ENCODE measurements around the gene TMEM45A.
"Not testable (repeated sequence)": the region's sequence is repeated elsewhere in the genome, so short reads cannot be mapped to it uniquely, and the experiment has no call there.

The TMEM45A gene

GRCh38 chr3:100536093-100536492 lies 43.7 kb downstream of the TMEM45A start:
- DNase-seq: no peak

GRCh38 chr3:100537646-100538338 lies 45.4 kb downstream of the TMEM45A start:
- DNase-seq: no peak

GRCh38 chr3:100538339-100538706 lies 45.9 kb downstream of the TMEM45A start:
- no peak for DNase-seq

DNA sequence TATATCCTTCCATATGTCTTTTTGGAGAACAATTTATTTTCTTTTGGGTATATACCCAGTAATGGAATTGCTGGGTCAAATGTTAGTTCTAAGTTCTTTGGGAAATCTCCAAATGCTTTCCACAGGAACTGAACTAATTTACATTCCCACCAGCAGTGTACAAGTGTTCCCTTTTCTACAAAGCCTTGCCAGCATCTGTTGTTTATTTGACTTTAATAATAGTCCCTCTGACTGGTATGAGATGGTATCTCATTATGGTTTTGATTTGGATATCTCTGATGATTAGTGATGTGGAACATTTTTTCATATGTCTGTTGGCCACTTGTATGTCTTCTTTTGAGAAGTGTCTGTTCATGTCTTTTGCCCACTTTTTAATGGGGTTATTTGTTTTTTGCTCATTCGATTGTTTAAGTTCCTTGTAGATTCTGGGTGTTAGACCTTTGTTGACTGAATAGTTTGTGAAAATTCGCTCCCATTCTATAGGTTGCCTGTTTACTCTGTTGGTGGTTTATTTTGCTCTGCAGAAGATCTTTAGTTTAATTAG lies 48.4 kb downstream of the TMEM45A start:
- no peak for DNase-seq

GRCh38 chr3:100541428-100541827 lies 49.0 kb downstream of the TMEM45A start:
- DNase-seq: not testable (repeated sequence)

DNA sequence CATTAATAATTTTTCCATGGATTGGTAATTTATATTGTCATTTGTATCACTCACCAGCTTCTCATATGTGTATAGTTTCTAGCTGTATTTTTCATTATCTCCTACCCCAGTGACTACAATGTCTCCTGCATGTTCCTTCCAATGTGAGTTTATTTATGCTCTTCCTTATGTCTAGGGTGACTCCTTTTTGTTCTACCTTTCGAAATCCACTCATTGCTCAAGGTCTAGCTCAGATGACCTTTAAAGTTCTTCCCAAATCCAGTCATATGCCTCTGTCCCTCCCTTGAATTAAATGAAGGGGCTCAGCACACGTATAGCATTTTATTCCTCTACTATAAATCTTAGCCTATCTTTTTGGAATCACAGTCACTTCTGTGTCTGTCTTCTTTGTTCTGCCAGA lies 53.0 kb downstream of the TMEM45A start:
- DNase-seq: no peak

DNA sequence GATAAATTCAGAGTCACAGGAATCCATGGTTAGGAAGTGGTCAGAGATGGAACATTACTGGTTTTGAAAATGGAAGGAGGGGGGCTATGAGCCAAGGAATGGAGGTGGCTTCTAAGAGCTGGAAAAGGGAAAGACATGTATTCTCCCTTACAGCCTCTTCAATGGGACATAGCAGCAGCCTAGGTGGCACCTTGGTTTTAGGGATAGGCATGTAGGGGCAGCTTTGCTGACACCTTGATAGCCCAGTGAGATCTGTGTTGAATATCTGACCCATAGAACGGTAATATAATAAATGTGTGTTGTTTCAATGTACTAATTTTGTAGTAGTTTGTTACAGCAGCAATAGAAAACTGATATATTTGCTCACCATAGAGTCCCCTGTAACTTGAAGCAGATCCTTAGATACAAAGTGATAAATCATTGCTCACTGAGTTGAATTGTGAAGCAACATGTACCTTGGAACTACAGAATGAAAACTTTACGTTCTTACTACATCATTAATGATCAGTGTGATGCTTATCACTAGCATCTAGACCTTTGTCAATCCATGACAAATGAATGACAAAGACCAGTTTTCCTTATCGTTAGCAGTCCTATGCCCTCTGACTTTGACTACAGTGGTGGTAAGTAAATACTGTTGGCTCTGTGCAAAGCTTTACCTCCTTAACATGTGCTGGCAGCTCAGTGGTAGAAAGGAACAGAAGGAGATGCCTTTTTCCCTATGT lies 53.8 kb downstream of the TMEM45A start:
- no peak for DNase-seq

DNA sequence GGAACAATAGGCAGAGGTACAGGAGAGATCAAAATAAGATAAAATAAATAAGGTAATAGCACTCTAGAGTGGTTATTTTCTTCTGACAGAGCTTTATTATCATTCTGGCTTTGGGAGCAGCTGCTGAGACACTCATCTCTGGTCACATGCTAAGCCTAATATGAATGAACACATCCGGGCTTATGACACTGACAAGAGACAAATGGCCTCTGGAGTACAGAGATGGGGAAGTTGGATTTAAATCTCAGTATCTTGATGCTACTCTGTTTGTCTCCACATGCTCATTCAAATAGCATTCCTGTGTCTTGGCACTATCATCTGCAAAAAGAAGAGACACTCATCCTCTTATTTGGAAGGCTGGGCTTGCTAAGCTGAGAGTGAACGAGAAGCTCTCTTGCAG lies 55.6 kb downstream of the TMEM45A start:
- no peak for DNase-seq

DNA sequence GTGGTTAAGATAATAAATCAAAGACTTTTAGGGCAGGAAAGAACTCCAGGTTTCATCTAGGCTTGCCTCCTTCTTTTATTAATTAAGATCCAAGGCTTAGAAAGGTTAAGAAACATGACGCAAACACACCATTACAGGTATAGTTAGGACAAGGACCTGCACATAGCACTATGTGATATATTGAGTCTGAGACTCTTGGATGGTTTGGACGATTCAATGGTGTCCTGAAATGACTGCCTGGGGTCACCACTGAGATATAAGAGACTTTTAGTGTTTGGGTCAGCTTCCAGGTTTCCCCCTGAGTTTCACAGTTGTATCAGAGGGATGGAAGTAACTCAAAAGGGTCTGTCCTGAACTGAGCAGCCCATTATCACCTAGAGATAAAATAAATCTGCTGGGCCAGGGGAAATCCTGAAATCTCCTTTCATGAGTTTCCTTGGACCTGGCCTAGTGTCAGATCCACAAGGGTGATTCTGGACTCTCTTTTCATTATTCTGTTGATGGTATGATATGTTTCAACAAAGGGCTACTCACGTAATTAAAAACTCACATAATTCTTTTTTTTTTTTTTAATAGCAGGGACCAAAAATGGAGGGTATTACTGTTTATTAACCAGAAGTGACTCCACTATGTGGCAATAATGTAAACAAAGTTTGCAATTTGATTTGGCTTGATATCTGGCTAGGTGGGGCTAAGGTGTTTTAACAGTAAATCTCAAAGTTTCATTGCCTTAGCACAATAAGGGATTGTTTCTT lies 61.4 kb downstream of the TMEM45A start:
- no peak for DNase-seq

DNA sequence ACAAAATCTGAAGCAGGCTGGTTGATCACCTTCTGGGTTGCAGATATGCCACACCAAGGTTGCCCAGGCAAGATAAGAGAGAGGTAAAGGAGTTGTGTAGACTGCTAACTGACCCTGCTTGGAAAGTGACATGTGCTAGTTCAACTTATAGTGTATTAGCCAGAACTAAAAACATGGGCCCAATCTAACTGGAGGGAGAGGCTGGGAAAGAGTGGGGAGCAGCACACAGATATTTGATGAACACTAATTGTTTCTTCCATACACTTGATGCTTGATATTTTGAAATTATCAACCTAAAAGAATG lies 61.9 kb downstream of the TMEM45A start:
- DNase-seq: no peak

DNA sequence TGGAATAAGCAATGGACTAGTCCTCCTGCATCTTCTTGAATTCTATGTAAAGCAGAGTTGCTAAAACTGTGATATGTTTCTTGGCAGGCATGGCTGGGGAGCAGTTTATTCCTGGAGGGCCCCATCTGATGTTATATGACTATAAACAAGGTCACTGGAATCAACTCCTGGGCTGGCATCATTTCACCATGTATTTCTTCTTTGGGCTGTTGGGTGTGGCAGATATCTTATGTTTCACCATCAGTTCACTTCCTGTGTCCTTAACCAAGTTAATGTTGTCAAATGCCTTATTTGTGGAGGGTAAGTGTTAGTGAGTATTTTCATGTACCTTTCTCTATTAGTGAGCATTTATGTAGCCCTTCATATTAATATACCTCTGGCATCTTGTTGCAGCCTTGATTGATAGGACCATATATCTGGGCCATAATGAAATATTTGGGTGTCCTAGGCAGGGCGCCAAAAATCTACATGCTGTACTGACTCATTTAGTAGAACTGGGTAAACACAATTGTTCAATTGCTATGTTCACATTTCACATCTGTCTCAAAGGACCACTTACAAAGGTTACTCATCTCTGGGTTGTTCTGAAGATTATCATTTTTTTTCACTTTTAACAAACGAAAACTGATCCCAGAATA lies 64.4 kb downstream of the TMEM45A start:
- DNase-seq: no peak

DNA sequence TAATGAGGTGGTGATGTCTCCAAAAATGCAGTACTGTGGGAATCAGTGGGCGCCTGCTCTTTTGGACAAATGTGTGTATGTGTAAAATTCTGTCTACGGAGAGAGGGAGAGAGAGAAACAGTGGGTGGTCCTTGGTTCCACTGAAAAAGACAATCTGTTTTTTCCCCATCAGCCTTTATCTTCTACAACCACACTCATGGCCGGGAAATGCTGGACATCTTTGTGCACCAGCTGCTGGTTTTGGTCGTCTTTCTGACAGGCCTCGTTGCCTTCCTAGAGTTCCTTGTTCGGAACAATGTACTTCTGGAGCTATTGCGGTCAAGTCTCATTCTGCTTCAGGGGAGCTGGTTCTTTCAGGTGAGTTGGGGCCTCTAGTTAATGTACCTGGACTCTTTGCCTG lies 65.8 kb downstream of the TMEM45A start:
- no peak for DNase-seq

DNA sequence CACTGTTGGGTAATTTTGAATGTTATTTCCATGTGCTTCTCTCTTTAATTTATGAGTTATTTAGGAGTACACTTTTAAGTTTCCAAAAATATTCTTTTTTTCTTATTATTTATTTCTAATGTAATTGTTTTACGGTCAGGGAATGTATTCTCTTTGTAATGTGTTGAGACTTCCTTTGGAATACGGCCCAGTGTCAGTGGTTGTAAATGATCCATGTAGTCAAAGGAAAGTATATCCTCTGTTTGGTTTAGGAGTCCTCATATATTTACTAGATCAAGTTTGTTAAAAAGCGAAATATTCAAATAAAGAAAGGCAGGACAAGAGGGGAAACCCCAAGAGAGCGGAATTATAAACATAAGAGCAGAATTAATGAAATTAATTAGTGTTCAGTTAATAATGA lies 68.0 kb downstream of the TMEM45A start:
- DNase-seq: no peak

DNA sequence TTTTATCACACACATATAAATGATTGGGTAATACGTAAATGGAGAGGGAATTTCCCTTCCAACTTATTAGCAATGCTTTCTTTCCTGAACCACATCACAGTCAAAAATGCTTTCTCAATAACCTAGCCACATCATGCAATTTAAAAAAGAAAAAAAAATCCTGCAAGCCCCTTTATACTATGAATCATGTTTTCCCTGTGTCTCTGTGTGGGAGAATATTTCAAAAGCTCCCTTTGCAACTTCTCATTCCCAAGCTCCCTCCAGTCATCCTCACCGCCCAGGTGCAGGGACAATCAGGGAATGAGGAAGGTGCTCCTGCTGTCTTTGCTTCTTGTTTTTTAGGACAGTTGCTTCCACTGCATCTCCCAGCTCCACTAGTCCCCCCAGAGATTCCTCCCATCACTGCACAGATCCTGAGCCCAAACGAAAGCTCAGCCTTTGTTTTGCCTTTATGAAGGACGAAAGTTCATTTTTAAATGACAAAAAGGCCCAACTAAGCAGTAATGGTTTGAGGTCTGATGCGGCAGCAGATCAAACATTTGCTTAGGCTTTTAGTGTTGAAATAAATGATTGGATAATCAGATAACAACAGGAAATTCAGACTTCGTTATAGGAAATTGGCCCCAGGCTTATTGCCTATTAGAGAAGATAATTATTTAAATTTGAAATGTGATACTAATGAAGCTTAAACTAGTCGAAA lies 69.2 kb downstream of the TMEM45A start:
- no peak for DNase-seq

- DNase-seq: no peak
Observed at GRCh38 chr3:100562224-100562857, 69.9 kb downstream of the TMEM45A start.

DNA sequence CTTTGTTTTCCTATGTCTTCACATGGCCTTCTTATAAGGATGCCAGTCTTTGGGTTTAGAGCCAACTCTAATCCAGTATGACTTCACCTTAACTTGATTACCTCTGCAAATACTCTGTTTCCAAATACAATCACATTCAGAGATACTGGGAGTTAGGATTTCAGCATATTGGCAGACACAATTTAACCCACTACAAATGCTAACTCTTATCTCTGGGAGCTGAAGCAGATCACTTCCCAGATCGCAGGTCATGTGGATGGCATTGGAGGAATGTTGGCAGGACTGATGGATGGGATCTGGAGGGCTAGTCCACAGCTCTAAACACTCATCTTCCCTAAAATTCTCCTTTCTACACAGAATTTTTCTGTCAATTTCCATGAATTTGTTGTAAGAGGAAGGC lies 70.8 kb downstream of the TMEM45A start:
- DNase-seq: no peak

DNA sequence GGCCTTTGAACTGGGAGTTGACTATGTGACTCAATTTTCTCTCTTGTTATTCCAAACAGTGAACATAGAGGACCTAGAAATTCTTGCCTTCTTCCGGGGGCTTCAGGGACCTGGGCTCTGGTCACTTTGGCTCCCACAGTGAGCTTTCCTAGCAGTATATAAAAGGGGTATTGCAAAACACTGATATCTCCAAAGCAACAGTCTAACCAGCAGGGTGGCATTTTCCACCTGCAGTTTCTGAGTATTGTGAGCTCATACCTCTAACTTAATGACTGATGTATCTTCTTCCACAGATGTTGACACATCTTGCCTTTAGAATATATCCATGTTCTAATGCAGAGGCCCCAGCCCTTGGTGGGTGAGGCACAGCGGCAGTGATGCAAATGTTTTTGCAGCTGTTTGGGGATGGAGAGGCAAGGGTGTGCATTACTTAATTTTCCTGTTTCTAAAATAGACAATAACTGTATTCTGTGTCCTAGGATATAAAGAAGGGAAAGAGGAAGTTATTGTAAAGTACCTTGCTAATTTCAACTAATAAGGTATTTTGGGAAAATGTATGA lies 71.3 kb downstream of the TMEM45A start:
- no peak for DNase-seq

- DNase-seq: no peak
Observed at GRCh38 chr3:100570811-100571210, 78.4 kb downstream of the TMEM45A start.

GRCh38 chr3:100574536-100574935 lies 82.1 kb downstream of the TMEM45A start:
- DNase-seq: no peak

GRCh38 chr3:100575704-100576103 lies 83.3 kb downstream of the TMEM45A start:
- no peak for DNase-seq

GRCh38 chr3:100577382-100578008 lies 85.1 kb downstream of the TMEM45A start:
- DNase-seq: no peak

Data from GF-D8 (cell line).